ENCODE results near the gene LCN6. TPM values are rescaled to one million over a fixed set of nuclear protein-coding genes. Genes with fewer than 3 reads are reported as not detected.
"Not testable (repeated sequence)": the region's sequence is repeated elsewhere in the genome, so short reads cannot be mapped to it uniquely, and the experiment has no call there.

LCN6 gene
- total RNA-seq = 1 to 10 TPM in 1 of 2 donors, under 1 TPM in 1; 0.56 to 1.2 TPM

DNA sequence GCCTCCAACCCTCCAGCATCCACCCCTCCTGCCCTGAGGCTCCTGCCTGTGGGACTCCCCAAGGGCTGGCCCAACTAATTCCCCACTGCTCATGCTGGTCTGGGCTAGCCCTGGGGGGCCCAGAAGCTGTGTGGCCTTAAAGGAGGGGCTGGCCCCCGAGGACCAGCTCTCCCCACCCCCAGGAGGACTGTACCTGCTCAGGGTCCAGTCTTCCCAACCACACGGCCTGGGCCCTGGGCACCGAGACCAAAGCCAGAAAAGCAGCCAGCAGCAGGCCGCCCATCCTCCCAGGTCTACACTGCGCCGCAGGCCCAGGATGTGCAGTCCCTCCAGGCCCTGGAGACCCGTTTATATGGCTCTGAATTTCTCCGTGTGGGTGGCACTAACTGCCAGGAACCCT is at the start of gene LCN6:
LCN6 (minus strand) TSS at position 325 of the 400 bp plus-strand sequence; CDS start at position 283, 42 bp downstream.
- TF ChIP-seq CTCF (IDR thresholded peaks at IDR 0.05) = no peak
- DNase-seq = no peak
- no peaks in the 10 kb centered on the region for H3K36me3 ChIP-seq
- no peak within 1 kb of the TSS for H3K9ac ChIP-seq (ENCODE audit: low read depth in 2 of 2, low read length in 2 of 2)
- no peaks in the 10 kb centered on the region for H3K9me3 ChIP-seq
- H3K4me3 ChIP-seq = no peak within 1 kb of the TSS
- no peaks in the 10 kb centered on the region for H3K4me1 ChIP-seq
- H3K27me3 ChIP-seq = peaks cover under 1% of the 10 kb centered on the region
- no peak within 1 kb of the TSS for H3K27ac ChIP-seq
- intact Hi-C loops (cut with DNase I) = no loop called here

DNA sequence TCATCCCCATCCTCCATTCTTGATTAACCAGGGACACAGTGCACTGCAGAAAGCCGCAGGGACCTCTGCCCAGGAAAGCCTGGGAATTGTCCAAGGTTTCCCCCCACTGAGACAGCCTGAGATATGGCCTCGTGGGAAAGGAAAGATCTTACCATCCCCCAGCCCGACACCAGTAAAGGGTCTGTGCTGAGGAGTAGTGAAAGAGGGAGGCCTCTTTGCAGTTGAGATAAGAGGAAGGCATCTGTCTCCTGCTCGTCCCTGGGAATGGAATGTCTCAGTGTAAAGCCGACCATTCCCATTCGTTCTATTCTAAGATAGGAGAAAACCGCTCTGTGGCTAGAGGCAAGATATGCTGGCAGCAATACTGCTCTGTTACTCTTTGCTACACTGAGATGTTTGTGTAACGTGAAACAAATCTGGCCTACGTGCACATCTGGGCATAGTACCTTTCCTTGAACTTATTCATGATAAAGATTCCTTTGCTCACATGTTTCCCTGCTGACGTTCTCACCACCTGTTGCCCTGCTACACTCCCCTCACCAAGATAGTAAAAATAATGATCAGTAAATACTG is 48.5 kb upstream of the LCN6 start:
- H3K4me3 ChIP-seq; H3K9ac ChIP-seq (ENCODE audit: low read depth in 2 of 2, low read length in 2 of 2); H3K36me3 ChIP-seq; H3K27ac ChIP-seq; H3K27me3 ChIP-seq; H3K9me3 ChIP-seq; DNase-seq: not testable (repeated sequence)
- H3K4me1 ChIP-seq = peaks cover 20% of the 10 kb centered on the region
- intact Hi-C loops (cut with DNase I) = loop anchor here (10.0 kb wide), 1 partner anchor 48 kb away; the partner anchor contains the start of genes AJM1 and PHPT1

DNA sequence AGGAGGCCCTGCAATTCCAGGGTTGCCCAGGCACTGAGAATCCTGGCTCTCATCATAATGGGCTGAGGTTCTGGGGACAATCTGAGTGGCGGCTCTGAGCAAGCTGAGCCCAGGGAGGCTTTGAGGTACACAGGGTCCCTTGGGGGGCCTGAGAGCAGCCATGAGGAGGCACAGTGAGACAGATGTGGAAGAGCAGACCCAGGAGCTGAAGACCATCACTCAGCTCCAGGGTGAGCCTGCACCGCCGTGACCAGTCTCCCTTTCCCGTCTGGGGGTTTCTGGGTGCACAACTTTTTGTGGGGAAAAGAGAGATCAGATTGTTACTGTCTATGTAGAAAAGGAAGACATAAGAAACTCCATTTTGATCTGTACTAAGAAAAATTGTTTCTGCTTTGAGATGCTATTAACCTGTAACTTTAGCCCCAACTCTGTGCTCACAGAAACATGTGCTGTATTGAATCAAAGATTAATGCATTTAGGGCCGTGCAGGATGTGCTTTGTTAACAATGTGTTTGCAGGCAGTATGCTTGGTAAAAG is 48.0 kb upstream of the LCN6 start, which contains the start of gene CCDC183:
CCDC183 (plus strand) TSS at position 101 of the 537 bp plus-strand sequence; CDS start at position 161, 60 bp downstream.
- intact Hi-C loops (cut with DNase I) = loop anchor here (10.0 kb wide), 1 partner anchor 48 kb away; the partner anchor contains the start of genes AJM1 and PHPT1

DNA sequence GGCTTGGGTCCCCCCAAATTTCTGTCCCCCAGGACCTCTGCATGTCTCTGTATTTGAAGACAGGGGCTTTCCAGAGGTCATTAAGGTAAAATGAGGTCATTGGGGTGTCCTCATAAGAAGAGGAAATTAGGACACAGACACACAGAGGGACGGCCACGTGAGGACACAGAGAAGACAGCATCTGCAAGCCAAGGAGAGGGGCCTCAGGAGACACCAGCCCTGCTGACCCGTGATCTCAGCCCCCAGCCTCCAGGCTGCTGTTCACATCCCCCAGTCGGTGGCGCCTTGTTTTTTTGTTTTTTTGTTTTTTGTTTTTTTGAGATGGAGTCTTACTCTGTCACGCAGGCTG is 46.6 kb upstream of the LCN6 start:
- Histone ChIP-seq H3K4me3 (no peak overlapping the region), H3K4me1 (peaks cover 24% of the 10 kb centered on the region), H3K9ac (ENCODE audit: low read depth in 2 of 2, low read length in 2 of 2) (peak overlapping the region in 1 of 2 donors; percentile 1), H3K9me3 (no peaks in the 10 kb centered on the region), H3K36me3 (no peaks in the 10 kb centered on the region), H3K27ac (no peak overlapping the region), H3K27me3 (no peaks in the 10 kb centered on the region)
- no peak for DNase-seq
- no peak for TF ChIP-seq CTCF (IDR thresholded peaks at IDR 0.05)
- intact Hi-C loops (cut with DNase I) = loop anchor here (10.0 kb wide), 1 partner anchor 50 kb away; the partner anchor contains the start of genes AJM1 and PHPT1

More for the DNA sequence above, 48.0 kb upstream of the LCN6 start, which contains the start of gene CCDC183:
- Histone ChIP-seq H3K9me3 (no peaks in the 10 kb centered on the region), H3K27ac (no peak within 1 kb of the TSS), H3K4me3 (no peak within 1 kb of the TSS), H3K36me3 (no peaks in the 10 kb centered on the region), H3K4me1 (peaks cover 22% of the 10 kb centered on the region), H3K27me3 (no peaks in the 10 kb centered on the region), H3K9ac (ENCODE audit: low read depth in 2 of 2, low read length in 2 of 2) (peak within 1 kb of the TSS; percentile 28 to 51)
- no peak for TF ChIP-seq CTCF (IDR thresholded peaks at IDR 0.05)
- no peak for DNase-seq

GRCh38 chr9:136794281-136794999 is 46.1 kb upstream of the LCN6 start:
- Histone ChIP-seq H3K27me3 (no peaks in the 10 kb centered on the region), H3K9me3 (no peaks in the 10 kb centered on the region), H3K9ac (ENCODE audit: low read depth in 2 of 2, low read length in 2 of 2) (peak overlapping the region in 1 of 2 donors; percentile 1), H3K4me3 (no peak overlapping the region), H3K4me1 (peaks cover 26% of the 10 kb centered on the region), H3K27ac (peak overlapping the region; percentile 90), H3K36me3 (no peaks in the 10 kb centered on the region)
- intact Hi-C loops (cut with DNase I) = loop anchor here (10.0 kb wide), 1 partner anchor 50 kb away; the partner anchor contains the start of genes AJM1 and PHPT1
- no peak for TF ChIP-seq CTCF (IDR thresholded peaks at IDR 0.05)
- DNase-seq = no peak

Data from colonic mucosa (tissue), 4 donors.